Upper lobe of left lung (tissue), 4 donors: ENCODE results near the gene YKT6.

Experiments used
- CTCF ChIP-seq, 6 experiments: fragments of 450-650 bp in 4 of 6; fragments of 200-600 bp in 2 of 6; sonication (generic) in 2 of 6; IDR thresholded peaks; one replicate each; pipeline ENCODE4 v1.5.1; 2016 to 2019; ENCODE audit warnings: antibody characterized with exemption in 6 of 6
- EP300 ChIP-seq, 4 donors: sonication (generic); formaldehyde crosslinking; IDR thresholded peaks; one replicate each; pipeline ENCODE4 v1.5.1; 2017; ENCODE audit warnings: antibody characterized with exemption in 4 of 4, control low read depth in 2 of 4

GRCh38 chr7:44219371-44220045 lies 18.7 kb downstream of the YKT6 start:
- TF ChIP-seq CTCF (IDR thresholded peaks at IDR 0.05) (no peak), EP300 (IDR thresholded peaks at IDR 0.05) (no peak)
